ENCODE results near the gene KXD1.
A peak's percentile ranks its signal among the peaks of the same experiment; 100 is the strongest.
"Not testable (repeated sequence)": the region's sequence is repeated elsewhere in the genome, so short reads cannot be mapped to it uniquely, and the experiment has no call there.

KXD1 gene

DNA sequence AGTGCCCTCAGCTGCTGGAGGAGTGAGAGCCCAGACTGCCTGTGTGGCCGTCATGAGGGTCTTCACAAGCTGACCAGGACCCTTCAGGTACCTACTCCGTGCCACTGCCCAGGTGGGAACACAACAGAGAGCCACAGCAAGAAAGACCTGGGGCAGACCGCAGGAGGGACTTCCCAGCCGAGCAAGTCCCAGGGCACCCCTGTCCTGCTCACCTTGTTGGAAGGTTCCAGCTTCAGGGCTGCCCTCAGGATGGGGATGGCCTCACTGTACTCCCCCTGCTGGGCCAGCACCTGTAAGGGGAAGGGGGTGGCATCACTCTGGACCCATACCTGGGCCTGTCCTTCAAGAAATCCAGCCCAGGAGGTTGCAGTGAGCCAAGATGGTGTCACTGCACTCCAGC, 24.6 kb upstream of the KXD1 start:
- Histone ChIP-seq H3K4me1 (ENCODE audit: control insufficient read depth in 1 of 2, insufficient read depth in 2 of 2, low read length in 2 of 2) (no peaks in the 10 kb centered on the region), H3K9me3 (ENCODE audit: control insufficient read depth in 1 of 2, low read length in 2 of 2) (no peaks in the 10 kb centered on the region), H3K36me3 (ENCODE audit: control insufficient read depth in 1 of 2, insufficient read depth in 2 of 2, low read length in 2 of 2) (peaks cover 20 to 43% of the 10 kb centered on the region in 2 donors), H3K27me3 (ENCODE audit: control insufficient read depth in 1 of 2, insufficient read depth in 2 of 2, low read length in 2 of 2) (no peaks in the 10 kb centered on the region), H3K27ac (ENCODE audit: low read depth, low read length) (no peak overlapping the region), H3K9ac (ENCODE audit: low read depth in 1 of 2, low read length in 2 of 2) (no peak overlapping the region), H3K4me3 (ENCODE audit: low read depth in 1 of 2, low read length in 2 of 2) (no peak overlapping the region)

DNA sequence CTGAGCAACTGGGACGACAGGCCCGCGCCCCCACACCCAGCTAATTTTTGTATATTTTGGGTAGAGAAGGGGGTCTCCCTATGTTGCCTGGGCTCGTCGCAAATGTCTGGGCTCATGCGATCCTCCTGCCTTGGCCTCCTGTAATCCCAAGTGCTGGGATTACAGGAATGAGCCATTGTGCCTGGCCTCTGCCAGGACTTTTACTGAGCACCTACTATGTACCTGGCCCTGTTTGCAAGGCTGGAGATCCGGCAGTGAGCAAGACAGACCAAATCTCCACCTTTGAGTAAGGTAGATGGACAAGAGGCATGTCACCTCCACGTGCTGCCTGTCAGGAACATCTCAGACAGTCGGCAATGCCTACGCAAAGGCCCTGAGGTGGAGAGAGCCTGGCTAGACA, 21.2 kb upstream of the KXD1 start:
- H3K9ac ChIP-seq (ENCODE audit: low read depth in 1 of 2, low read length in 2 of 2) = no peak overlapping the region
- no peak overlapping the region for H3K4me3 ChIP-seq (ENCODE audit: low read depth in 1 of 2, low read length in 2 of 2)
- H3K27ac ChIP-seq (ENCODE audit: low read depth, low read length) = no peak overlapping the region
- H3K27me3 ChIP-seq (ENCODE audit: control insufficient read depth in 1 of 2, insufficient read depth in 2 of 2, low read length in 2 of 2) = no peaks in the 10 kb centered on the region
- H3K36me3 ChIP-seq (ENCODE audit: control insufficient read depth in 1 of 2, insufficient read depth in 2 of 2, low read length in 2 of 2) = peaks cover 31 to 57% of the 10 kb centered on the region in 2 donors
- H3K4me1 ChIP-seq (ENCODE audit: control insufficient read depth in 1 of 2, insufficient read depth in 2 of 2, low read length in 2 of 2) = no peaks in the 10 kb centered on the region
- H3K9me3 ChIP-seq (ENCODE audit: control insufficient read depth in 1 of 2, low read length in 2 of 2) = no peaks in the 10 kb centered on the region

DNA sequence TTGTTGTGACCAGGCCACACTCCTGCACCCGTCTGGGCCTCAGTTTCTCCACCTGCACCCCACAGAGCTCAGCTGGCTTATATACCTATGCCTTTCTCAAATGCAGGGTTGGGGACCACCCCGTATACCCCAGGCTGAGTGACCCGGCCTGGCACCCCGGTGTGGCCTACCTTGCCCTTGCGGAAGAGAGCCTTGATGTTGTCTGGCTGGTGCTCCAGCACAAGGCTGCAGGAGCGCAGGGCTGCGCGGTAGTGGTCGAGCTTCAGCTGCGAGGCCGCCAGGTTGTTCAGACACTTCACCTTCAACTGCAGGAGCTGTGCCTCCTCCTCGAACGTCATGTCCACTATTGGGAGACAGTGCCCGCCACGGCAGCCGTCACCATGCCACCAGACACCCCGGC, 20.2 kb upstream of the KXD1 start:
- no peak overlapping the region for H3K9ac ChIP-seq (ENCODE audit: low read depth in 1 of 2, low read length in 2 of 2)
- H3K27ac ChIP-seq (ENCODE audit: low read depth, low read length) = no peak overlapping the region
- no peaks in the 10 kb centered on the region for H3K9me3 ChIP-seq (ENCODE audit: control insufficient read depth in 1 of 2, low read length in 2 of 2)
- H3K4me3 ChIP-seq (ENCODE audit: low read depth in 1 of 2, low read length in 2 of 2) = no peak overlapping the region
- H3K36me3 ChIP-seq (ENCODE audit: control insufficient read depth in 1 of 2, insufficient read depth in 2 of 2, low read length in 2 of 2) = peaks cover 25 to 49% of the 10 kb centered on the region in 2 donors
- H3K4me1 ChIP-seq (ENCODE audit: control insufficient read depth in 1 of 2, insufficient read depth in 2 of 2, low read length in 2 of 2) = peaks cover 5 to 7% of the 10 kb centered on the region in 2 donors
- H3K27me3 ChIP-seq (ENCODE audit: control insufficient read depth in 1 of 2, insufficient read depth in 2 of 2, low read length in 2 of 2) = no peaks in the 10 kb centered on the region

DNA sequence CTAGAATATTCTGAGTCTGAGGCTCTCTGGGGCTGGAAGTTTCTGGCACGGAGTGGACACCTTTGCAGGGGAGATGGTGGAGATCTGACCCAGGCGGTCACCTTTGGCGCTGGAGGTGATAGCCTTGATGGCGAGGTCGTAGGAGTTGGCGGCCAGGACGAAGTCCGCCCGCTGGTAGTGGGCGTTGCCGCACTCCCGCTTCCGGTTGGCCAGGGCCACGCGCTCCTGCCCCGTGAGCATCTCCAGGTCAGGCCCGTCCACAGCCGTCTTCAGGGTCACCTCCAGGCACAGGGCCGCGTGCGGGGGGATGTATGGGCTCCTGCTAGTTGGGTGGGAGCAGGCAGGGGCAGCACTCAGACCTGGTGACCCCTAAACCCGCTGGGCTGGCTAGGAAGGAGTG, 19.6 kb upstream of the KXD1 start:
- H3K27ac ChIP-seq (ENCODE audit: low read depth, low read length) = no peak overlapping the region
- H3K9me3 ChIP-seq (ENCODE audit: control insufficient read depth in 1 of 2, low read length in 2 of 2) = no peaks in the 10 kb centered on the region
- H3K27me3 ChIP-seq (ENCODE audit: control insufficient read depth in 1 of 2, insufficient read depth in 2 of 2, low read length in 2 of 2) = no peaks in the 10 kb centered on the region
- no peak overlapping the region for H3K9ac ChIP-seq (ENCODE audit: low read depth in 1 of 2, low read length in 2 of 2)
- H3K36me3 ChIP-seq (ENCODE audit: control insufficient read depth in 1 of 2, insufficient read depth in 2 of 2, low read length in 2 of 2) = peaks cover 20 to 42% of the 10 kb centered on the region in 2 donors
- no peak overlapping the region for H3K4me3 ChIP-seq (ENCODE audit: low read depth in 1 of 2, low read length in 2 of 2)
- H3K4me1 ChIP-seq (ENCODE audit: control insufficient read depth in 1 of 2, insufficient read depth in 2 of 2, low read length in 2 of 2) = peaks cover 7 to 9% of the 10 kb centered on the region in 2 donors

DNA sequence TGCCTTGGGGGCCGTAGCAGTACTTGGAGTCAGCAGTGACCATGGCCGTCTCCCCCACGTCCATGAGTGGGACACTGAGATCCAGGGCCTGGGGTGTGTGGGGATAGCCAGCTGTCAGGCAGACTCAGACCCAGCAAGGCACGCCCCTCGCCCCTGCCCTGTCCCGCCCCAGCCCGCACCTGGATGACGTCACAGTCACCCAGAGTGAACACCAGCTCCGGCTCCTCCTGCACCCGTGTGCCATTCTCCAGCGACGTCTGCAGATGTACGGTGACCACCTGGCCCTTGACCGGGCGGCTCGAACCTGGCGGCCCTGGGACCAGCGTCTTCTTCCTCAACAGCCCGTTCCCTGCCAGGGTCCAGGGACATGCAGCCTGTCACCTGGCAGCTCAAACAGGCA, 18.3 kb upstream of the KXD1 start:
- Histone ChIP-seq H3K9me3 (ENCODE audit: control insufficient read depth in 1 of 2, low read length in 2 of 2) (no peaks in the 10 kb centered on the region), H3K27me3 (ENCODE audit: control insufficient read depth in 1 of 2, insufficient read depth in 2 of 2, low read length in 2 of 2) (no peaks in the 10 kb centered on the region), H3K9ac (ENCODE audit: low read depth in 1 of 2, low read length in 2 of 2) (no peak overlapping the region), H3K27ac (ENCODE audit: low read depth, low read length) (no peak overlapping the region), H3K4me3 (ENCODE audit: low read depth in 1 of 2, low read length in 2 of 2) (no peak overlapping the region), H3K4me1 (ENCODE audit: control insufficient read depth in 1 of 2, insufficient read depth in 2 of 2, low read length in 2 of 2) (peaks cover 7 to 16% of the 10 kb centered on the region in 2 donors), H3K36me3 (ENCODE audit: control insufficient read depth in 1 of 2, insufficient read depth in 2 of 2, low read length in 2 of 2) (peaks cover 19 to 38% of the 10 kb centered on the region in 2 donors)

DNA sequence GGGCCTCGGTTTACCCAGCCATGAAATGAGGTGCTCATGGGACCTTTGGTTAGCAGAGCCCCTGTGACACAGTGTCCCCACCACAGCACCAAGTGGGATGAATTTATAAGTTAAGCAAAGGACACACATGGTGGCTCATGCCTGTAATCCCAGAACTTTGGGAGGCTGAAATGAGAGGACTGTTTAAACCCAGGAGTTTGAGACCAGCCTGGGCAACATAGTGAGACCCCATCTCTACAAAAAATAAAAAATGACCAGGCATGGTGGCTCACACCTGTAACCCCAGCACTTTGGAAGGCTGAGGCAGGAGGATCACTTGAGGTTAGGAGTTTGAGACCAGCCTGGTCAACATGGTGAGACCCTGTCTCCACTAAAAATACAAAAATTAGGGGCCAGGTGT, 17.5 kb upstream of the KXD1 start:
- H3K9ac ChIP-seq (ENCODE audit: low read depth in 1 of 2, low read length in 2 of 2) = not testable (repeated sequence)
- H3K4me1 ChIP-seq (ENCODE audit: control insufficient read depth in 1 of 2, insufficient read depth in 2 of 2, low read length in 2 of 2) = peaks cover 7 to 17% of the 10 kb centered on the region in 2 donors

DNA sequence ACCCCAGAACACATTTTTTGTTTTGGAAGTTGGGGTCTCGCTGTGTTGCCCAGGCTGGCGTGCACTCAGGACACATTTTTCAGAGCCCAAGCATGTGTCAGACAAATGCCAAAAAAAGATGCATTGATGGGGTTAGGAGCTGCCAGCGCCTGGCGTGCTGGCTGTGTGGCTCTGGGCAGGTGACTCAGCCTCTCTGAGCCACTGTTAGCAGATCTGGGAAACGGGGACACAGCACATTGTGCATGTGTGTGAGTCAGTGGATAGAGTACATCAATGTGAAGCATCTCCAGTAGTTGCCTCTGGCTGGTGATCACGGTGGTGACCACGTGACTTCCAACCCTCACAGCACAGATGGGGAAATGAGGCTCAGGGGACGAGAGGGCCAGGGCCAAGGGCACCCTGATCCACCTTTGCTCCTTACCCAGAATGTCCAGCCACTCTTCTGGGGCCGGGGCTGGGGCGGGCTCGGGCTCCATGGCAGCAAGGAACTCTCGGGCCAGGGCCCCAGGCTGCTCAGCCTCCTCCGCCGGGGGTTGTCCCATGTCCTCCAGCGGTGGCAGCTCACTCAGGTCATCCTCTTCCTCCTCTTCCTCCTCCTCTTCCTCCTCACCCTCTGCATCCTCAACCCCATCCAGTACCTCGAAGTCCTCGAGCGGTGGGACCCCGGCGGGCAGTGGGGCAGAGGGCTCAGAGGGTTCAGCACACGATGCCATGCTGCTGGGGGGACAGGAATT, 16.2 kb upstream of the KXD1 start:
- H3K4me3 ChIP-seq (ENCODE audit: low read depth in 1 of 2, low read length in 2 of 2) = no peak overlapping the region
- H3K9me3 ChIP-seq (ENCODE audit: control insufficient read depth in 1 of 2, low read length in 2 of 2) = no peaks in the 10 kb centered on the region
- peaks cover 19 to 32% of the 10 kb centered on the region in 2 donors for H3K36me3 ChIP-seq (ENCODE audit: control insufficient read depth in 1 of 2, insufficient read depth in 2 of 2, low read length in 2 of 2)
- no peaks in the 10 kb centered on the region for H3K27me3 ChIP-seq (ENCODE audit: control insufficient read depth in 1 of 2, insufficient read depth in 2 of 2, low read length in 2 of 2)
- H3K9ac ChIP-seq (ENCODE audit: low read depth in 1 of 2, low read length in 2 of 2) = no peak overlapping the region
- no peak overlapping the region for H3K27ac ChIP-seq (ENCODE audit: low read depth, low read length)
- peaks cover 7 to 17% of the 10 kb centered on the region in 2 donors for H3K4me1 ChIP-seq (ENCODE audit: control insufficient read depth in 1 of 2, insufficient read depth in 2 of 2, low read length in 2 of 2)

More for the DNA sequence above, 17.5 kb upstream of the KXD1 start:
- not testable (repeated sequence) for H3K9me3 ChIP-seq (ENCODE audit: control insufficient read depth in 1 of 2, low read length in 2 of 2); H3K27me3 ChIP-seq (ENCODE audit: control insufficient read depth in 1 of 2, insufficient read depth in 2 of 2, low read length in 2 of 2); H3K4me3 ChIP-seq (ENCODE audit: low read depth in 1 of 2, low read length in 2 of 2); H3K27ac ChIP-seq (ENCODE audit: low read depth, low read length)
- H3K36me3 ChIP-seq (ENCODE audit: control insufficient read depth in 1 of 2, insufficient read depth in 2 of 2, low read length in 2 of 2) = peaks cover 19 to 37% of the 10 kb centered on the region in 2 donors

DNA sequence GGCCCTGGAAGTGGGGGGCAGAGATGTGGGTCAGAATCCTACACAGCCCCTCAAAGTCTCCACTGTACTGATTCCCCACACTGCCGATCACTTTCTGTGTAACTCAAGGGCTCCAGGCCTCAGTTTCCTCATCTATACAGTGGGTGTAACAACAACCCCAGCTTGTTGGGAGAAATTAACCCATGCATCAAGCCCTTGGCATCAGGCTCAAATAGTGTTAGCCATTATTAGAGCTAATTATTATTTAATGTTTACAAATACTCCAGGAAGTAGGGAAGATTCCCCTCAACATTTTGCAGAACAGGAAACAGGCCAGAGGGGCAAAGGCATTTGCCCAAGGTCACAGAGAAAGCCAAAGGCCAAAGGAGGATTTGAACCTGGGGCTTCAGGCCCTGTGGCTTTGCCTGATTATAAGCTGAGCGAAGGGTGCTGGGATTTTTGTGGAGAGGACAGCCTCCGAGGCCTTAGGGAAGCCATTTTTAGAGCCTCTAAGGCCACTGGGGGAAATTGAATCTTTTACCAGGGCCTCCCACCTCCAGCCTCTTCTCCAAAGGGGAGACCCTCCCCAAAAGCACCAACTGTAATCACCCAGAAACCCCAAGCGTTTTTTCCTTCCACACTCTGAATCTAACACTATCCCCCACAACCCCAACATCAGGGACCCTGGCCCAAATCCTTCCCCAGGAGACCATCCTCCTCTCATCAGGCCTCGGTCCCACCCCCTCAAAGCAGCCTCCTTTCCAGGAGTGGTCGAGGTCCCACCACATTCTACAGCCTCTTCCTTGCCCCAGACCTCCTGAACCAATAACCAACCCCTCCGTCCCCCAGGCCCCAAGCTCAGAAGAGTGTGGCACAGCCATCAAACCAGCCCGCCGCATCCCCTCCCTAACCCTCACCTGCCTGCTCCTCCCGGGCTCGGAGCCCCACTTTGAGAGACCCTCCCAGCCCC, 15.4 kb upstream of the KXD1 start:
- H3K9me3 ChIP-seq (ENCODE audit: control insufficient read depth in 1 of 2, low read length in 2 of 2) = no peaks in the 10 kb centered on the region
- H3K27me3 ChIP-seq (ENCODE audit: control insufficient read depth in 1 of 2, insufficient read depth in 2 of 2, low read length in 2 of 2) = no peaks in the 10 kb centered on the region
- peak overlapping the region; percentile 42 for H3K27ac ChIP-seq (ENCODE audit: low read depth, low read length)
- H3K4me3 ChIP-seq (ENCODE audit: low read depth in 1 of 2, low read length in 2 of 2) = peak overlapping the region; percentile 78 to 80
- peak overlapping the region; percentile 55 to 78 for H3K9ac ChIP-seq (ENCODE audit: low read depth in 1 of 2, low read length in 2 of 2)
- H3K4me1 ChIP-seq (ENCODE audit: control insufficient read depth in 1 of 2, insufficient read depth in 2 of 2, low read length in 2 of 2) = peaks cover 7 to 17% of the 10 kb centered on the region in 2 donors
- peaks cover 15 to 25% of the 10 kb centered on the region in 2 donors for H3K36me3 ChIP-seq (ENCODE audit: control insufficient read depth in 1 of 2, insufficient read depth in 2 of 2, low read length in 2 of 2)

DNA sequence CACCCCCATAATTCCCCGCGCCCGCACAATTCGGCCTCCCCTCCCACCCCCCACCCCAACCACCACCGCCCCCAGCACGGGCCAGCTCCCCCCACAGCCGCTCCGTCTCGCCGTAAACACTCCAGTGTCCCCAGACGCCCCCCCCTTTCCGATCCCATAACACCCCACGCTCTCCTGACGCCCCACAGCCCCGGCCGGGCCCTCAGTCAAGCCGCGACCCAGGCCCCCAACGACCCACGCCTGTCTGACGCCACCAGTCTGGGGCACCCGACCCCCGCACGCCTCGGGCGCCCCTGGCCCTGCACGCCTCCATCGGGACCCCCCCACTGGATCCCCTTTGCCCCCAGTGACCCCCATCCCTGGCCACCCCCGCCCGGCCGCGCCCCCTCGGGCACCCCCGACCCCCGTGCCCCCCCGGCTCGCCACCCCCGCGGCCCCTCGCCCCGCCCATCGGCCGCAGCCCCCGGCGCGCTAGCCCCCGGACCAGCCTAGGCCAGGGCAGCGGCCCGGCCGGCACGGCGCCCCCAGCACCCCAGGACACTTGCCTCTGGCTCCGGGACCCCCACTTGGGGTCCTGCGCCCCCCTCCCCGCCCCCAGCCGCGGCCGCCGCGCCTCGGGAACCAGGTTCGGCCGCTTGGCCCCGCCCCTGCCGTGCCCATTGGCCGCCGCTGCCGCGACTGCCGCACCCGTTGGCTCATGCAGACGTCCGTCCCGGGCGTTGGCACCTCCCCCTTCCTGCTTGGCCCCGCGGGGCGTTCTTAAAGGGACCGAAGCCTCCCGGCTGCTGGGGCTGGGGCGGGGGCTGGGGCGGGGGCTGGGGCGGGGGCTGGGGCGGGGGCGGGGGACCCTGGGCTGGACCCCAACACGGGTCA, 14.5 kb upstream of the KXD1 start, which contains the start of gene FKBP8:
Gene FKBP8 (minus strand): TSS at position 633 of the 873 bp plus-strand sequence. CDS start 1,603 bp downstream, outside the sequence.
- H3K27me3 ChIP-seq (ENCODE audit: control insufficient read depth in 1 of 2, insufficient read depth in 2 of 2, low read length in 2 of 2) = no peaks in the 10 kb centered on the region
- peak within 1 kb of the TSS; percentile 80 for H3K27ac ChIP-seq (ENCODE audit: low read depth, low read length)
- peak within 1 kb of the TSS; percentile 78 to 80 for H3K4me3 ChIP-seq (ENCODE audit: low read depth in 1 of 2, low read length in 2 of 2)
- peaks cover 9 to 16% of the 10 kb centered on the region in 2 donors for H3K36me3 ChIP-seq (ENCODE audit: control insufficient read depth in 1 of 2, insufficient read depth in 2 of 2, low read length in 2 of 2)
- H3K9me3 ChIP-seq (ENCODE audit: control insufficient read depth in 1 of 2, low read length in 2 of 2) = no peaks in the 10 kb centered on the region
- peak within 1 kb of the TSS; percentile 78 to 80 for H3K9ac ChIP-seq (ENCODE audit: low read depth in 1 of 2, low read length in 2 of 2)
- peaks cover 7 to 17% of the 10 kb centered on the region in 2 donors for H3K4me1 ChIP-seq (ENCODE audit: control insufficient read depth in 1 of 2, insufficient read depth in 2 of 2, low read length in 2 of 2)
